ENCODE data around the gene OR2T1.
"Not testable (repeated sequence)": the region's sequence is repeated elsewhere in the genome, so short reads cannot be mapped to it uniquely, and the experiment has no call there.

OR2T1 gene

GRCh38 chr1:248402748-248403147 is at the start of gene OR2T1:
Gene OR2T1 (plus strand): TSS chr1:248403048. CDS start chr1:248406148, 3,100 bp downstream.
- no peak for DNase-seq

GRCh38 chr1:248359415-248359814 is 43.4 kb upstream of the OR2T1 start:
- no peak for DNase-seq

- no peak for DNase-seq
These were observed 41.6 kb upstream of the OR2T1 start, which contains the start of gene OR2T4 for GRCh38 chr1:248361121-248361715. Gene OR2T4 (plus strand): TSS chr1:248361665. CDS start chr1:248361665, 0 bp downstream.

DNA sequence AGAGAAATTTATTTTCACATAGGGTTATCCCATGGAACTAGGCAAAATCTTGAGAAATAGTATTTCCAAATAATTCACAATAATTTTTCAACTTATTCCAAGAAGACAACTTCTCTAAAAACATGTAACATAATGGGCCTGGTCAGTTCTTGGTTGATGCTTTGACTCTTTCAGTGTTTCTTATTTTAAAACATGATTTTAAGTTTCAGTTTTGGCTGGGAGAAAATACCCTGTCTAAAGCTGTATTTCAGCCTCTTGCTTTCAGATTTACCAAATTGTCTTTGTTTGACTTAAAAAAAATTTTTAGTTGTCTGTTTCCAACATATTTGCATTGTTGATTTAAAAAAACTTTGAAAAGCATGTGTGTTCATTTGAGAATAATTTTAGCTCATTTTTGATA is 36.2 kb upstream of the OR2T1 start:
- DNase-seq = no peak

GRCh38 chr1:248372394-248372793 is 30.5 kb upstream of the OR2T1 start:
- DNase-seq = no peak

DNA sequence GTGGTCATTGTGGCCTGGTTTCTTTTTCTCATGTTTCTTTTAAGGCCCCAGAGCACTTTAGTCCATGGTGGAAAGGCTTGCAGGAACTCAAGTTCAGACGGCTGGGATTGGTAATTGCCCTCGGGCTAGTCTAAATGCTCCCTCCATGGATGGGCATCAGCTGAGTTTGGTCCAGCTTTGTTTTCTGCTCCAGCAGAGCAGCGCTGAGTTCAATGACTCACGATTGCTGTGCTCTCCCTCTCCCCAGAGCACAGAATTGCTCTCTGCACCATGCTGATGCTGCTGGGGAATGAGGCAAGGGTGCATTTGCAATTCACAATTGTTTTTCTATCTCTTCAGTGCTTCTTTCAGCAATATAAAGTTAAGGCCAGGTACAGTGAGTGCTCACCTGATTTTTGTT is 29.1 kb upstream of the OR2T1 start:
- no peak for DNase-seq

DNA sequence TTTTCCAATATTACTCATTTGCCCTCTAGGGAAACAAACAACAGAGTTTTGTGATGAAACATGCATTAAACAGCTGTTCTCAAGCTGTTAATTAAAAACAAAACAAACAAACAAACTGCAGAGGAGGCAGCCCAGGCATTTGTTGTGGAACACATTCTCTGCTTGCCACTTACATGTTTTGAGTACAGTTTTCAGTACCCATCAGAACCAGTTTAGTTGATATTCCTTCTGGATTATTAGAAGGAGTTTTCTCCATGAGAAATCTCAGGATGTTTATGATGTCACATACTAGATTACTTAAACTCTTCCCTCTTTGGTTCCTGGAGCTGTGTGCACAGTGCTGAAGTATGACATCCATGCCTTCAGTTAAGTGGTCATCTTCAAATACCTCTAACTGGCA is 27.4 kb upstream of the OR2T1 start, which contains the start of gene OR2T6:
OR2T6 (plus strand) TSS at position 301 of the 400 bp plus-strand sequence. CDS start 11,863 bp downstream, outside the sequence.
- DNase-seq = no peak

- no peak for DNase-seq
These were observed 25.9 kb upstream of the OR2T1 start for GRCh38 chr1:248376916-248377315.

DNA sequence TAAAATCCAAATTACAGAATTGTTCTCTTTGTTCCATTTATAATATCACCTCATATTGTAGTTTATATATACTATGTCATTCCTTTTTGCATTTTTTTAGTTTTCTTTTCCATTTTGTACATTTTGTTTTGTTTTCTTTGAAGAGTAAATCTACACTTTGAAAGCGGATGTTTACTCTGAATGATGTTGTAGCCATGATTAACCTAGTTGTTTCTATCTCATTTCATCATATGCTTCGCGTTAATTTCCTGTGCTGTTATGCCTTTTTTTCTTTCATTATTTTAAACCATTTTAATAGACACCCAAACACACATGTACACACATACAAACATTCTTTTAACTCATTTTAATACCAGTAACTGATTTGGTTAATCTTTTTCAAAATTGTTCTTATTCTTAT is 22.0 kb upstream of the OR2T1 start:
- no peak for DNase-seq

DNA sequence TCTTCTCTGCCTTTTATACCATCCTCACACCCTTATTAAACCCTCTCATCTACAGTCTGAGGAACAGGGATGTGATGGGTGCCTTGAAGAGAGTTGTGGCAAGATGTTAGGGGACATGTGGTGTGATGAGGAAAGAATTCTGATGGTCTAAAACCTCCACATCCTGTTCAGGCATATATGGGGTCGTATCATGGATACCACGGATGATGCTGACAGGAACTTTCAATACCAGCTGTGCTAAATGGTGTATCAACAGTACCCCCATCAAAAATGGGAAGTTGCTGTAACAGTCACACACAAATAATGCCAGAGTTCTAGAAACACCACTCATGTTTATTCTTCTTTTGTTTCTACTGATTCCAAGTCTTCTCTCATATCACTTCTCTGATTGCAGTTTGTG is 14.4 kb upstream of the OR2T1 start:
- no peak for DNase-seq

DNA sequence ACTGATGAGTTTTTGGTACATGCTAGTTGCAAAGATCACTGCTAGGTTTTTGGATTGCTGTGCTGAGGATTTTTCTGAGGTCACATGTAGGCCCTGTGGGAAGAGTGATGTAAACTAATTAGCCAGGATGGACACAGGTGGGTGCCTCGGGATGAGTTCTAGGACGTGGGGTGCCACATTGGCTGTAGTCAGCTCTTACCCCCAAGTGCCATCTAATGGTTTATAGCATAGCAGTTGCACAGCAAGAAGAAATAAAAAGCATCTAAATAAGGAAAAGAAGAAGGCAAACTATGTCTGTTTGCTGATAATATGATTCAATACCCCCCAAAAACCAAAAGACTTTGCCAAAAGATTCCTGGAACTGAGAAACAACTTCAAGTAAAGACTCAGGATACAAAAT is 9.8 kb upstream of the OR2T1 start:
- DNase-seq = no peak

GRCh38 chr1:248404024-248404423 is 1.2 kb downstream of the OR2T1 start:
- DNase-seq = peak; percentile 9

- no peak for DNase-seq
These were observed 4.2 kb downstream of the OR2T1 start for GRCh38 chr1:248406721-248407692.

DNA sequence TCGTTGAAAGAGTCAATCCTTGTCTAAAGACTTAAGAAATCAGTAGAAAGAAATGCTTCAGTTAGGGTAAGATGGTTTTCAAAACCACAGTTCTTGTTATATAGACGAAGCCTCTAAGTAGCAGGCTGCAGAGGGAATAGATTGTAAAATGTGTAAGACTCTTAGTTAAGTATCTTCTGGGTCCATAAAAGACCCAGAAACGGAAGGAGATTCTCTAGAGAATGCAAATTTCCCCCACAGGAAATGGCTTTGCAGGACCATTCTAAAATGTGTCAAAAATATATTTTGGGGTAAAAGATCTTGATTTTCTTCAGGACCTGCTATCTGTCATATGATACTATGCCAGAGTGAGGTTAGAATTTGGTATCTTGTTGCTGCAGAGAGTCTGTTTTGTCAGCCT is 13.4 kb downstream of the OR2T1 start:
- no peak for DNase-seq

GRCh38 chr1:248417854-248418253 is 15.0 kb downstream of the OR2T1 start:
- no peak for DNase-seq

GRCh38 chr1:248421384-248421783 is 18.5 kb downstream of the OR2T1 start:
- DNase-seq = no peak

- not testable (repeated sequence) for DNase-seq
These were observed 24.8 kb downstream of the OR2T1 start for GRCh38 chr1:248427526-248428191.

DNA sequence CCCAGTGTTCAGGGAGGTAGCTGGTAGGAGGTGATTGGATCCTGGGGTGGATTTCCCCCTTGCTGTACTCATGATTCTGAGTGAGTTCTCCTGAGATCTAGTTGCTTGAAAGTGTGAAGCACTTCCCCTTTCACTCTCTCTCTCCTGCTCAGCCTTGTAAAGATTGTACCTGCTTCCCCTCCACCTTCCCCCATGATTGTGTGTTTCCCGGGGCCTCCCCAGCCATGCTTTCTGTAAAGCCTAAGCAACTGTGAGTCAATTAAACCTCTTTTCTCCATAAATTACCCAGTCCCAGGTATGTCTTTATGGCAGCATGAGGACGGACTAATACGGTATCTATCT is 25.3 kb downstream of the OR2T1 start:
- DNase-seq = not testable (repeated sequence)

DNA sequence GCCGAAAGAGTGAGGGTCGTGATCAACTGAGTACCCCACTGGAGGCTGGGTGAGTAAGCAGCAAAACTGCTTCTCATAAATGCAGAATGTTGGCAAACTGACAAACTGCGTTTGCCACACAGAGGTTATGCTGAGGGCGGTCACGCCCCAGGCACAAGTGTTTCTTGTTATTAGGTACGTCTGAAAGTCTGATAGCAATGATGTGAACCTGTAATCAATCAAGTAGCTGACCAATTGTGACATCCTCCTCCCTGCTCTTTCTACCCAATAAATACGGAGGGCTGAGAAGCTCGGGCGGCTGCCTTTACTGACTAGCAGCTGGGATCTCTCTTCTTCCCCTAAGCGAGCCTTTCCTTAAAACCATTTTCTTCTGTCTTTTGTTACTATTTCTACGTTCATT is 28.8 kb downstream of the OR2T1 start:
- not testable (repeated sequence) for DNase-seq

- not testable (repeated sequence) for DNase-seq
These were observed 29.4 kb downstream of the OR2T1 start for GRCh38 chr1:248432201-248432600.

- not testable (repeated sequence) for DNase-seq
These were observed 31.1 kb downstream of the OR2T1 start for GRCh38 chr1:248433811-248434415.

GRCh38 chr1:248434913-248435312 is 32.1 kb downstream of the OR2T1 start:
- not testable (repeated sequence) for DNase-seq

DNA sequence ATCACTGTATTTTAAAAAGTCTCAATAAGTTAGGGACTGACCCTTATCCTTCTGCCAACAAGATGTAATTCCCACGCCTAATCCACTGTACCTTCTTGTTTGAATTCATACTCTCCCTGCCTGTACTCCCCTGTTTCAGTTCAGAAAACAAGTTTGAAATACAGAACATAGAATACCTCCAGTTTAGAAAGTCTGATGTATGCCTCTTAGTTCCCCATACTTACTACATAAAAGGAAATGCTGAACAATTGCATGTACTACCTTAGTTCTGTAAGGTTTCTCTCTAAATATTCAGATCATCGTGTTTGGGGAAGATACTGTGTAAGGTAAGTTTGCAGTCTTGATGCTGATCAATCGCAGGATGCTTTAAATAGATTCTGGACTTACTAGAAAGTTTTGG is 33.5 kb downstream of the OR2T1 start:
- DNase-seq = not testable (repeated sequence)
